ENCODE measurements around the gene SMIM21.

SMIM21 gene

GRCh38 chr18:75421656-75422055 is 5.8 kb downstream of the SMIM21 start:
- no peak for DNase-seq

- no peak for DNase-seq
These were observed 9.1 kb downstream of the SMIM21 start for GRCh38 chr18:75418293-75419005.

- no peak for DNase-seq
These were observed 16.9 kb downstream of the SMIM21 start for GRCh38 chr18:75410611-75411010.

- no peak for DNase-seq
These were observed 17.7 kb downstream of the SMIM21 start for GRCh38 chr18:75409806-75410205.

- peak; percentile 64 for DNase-seq
These were observed 18.7 kb downstream of the SMIM21 start for GRCh38 chr18:75408554-75409506.

GRCh38 chr18:75407468-75408437 is 19.8 kb downstream of the SMIM21 start:
- DNase-seq, result no peak

GRCh38 chr18:75406491-75407445 is 20.7 kb downstream of the SMIM21 start:
- DNase-seq, result no peak

- no peak for DNase-seq
These were observed 22.2 kb downstream of the SMIM21 start for GRCh38 chr18:75405351-75405750.

- no peak for DNase-seq
These were observed 27.1 kb downstream of the SMIM21 start for GRCh38 chr18:75400366-75400765.

GRCh38 chr18:75395137-75395536 is 32.4 kb downstream of the SMIM21 start:
- no peak for DNase-seq

GRCh38 chr18:75393721-75394120 is 33.8 kb downstream of the SMIM21 start:
- no peak for DNase-seq

- no peak for DNase-seq
These were observed 35.3 kb downstream of the SMIM21 start for GRCh38 chr18:75392226-75392578.

GRCh38 chr18:75391279-75392225 is 36.0 kb downstream of the SMIM21 start:
- no peak for DNase-seq

GRCh38 chr18:75390854-75391253 is 36.6 kb downstream of the SMIM21 start:
- no peak for DNase-seq

GRCh38 chr18:75384144-75384543 is 43.4 kb downstream of the SMIM21 start:
- DNase-seq, result no peak

GRCh38 chr18:75378376-75379315 is 48.9 kb downstream of the SMIM21 start:
- no peak for DNase-seq

- no peak for DNase-seq
These were observed 49.6 kb downstream of the SMIM21 start for GRCh38 chr18:75377926-75378325.

- DNase-seq, result no peak
These were observed 50.2 kb downstream of the SMIM21 start for GRCh38 chr18:75377258-75377657.

GRCh38 chr18:75376004-75376403 is 51.5 kb downstream of the SMIM21 start:
- DNase-seq, result no peak
